ENCODE data around the gene HADHA. TPM values are rescaled to one million over a fixed set of nuclear protein-coding genes. Genes with fewer than 3 reads are reported as not detected.

Gene HADHA
- total RNA-seq, 1 experiment from 2014 or later: 131 TPM

DNA sequence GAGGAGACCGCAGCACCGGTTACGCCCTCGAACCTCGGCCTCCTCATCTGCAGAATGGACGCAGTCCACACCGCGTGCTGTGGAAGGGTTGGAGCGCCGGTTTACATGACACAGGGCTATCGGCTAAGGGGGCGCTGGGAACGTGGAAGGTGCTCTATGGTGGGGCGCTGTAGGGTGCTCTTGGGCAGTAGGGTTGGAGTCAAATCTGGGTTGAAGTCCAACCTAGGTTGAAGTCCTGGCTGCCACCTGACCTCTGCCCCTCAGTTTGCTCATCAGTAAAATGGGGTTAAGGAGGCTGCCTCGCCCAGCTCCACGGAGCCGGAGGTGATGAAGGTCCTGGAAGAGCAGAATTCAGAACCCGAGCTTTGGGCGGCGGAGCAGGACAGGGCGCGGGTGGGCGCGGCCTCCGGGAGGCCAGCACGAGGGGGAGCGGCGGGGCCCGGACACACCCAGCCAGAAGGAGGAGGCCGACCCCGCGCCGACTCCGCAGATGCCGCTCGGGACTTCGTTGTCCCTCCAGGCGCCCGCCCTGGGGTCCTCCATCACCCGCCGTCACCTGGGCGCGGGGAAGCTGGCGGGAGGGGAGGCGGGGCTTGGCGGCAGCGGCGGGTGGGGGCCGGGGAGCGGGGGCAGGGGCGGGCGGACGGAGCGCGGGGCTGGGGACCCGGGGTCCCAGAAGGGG, 72.1 kb downstream of the HADHA start:
- H4K20me1 ChIP-seq (ENCODE audit: low read length): no peaks in the 10 kb centered on the region
- no peak overlapping the region for H3K4me3 ChIP-seq (ENCODE audit: low read length)
- ATAC-seq: no peak
- H3K9me3 ChIP-seq (ENCODE audit: low read length): no peaks in the 10 kb centered on the region
- TF ChIP-seq EZH2phosphoT487 (IDR thresholded peaks at IDR 0.05; ENCODE audit: borderline replicate concordance, low read length) (no peak), EZH2 (IDR thresholded peaks at IDR 0.05; ENCODE audit: low read length, unreplicated experiment) (no peak)
- TF ChIP-seq, protein P1, sequence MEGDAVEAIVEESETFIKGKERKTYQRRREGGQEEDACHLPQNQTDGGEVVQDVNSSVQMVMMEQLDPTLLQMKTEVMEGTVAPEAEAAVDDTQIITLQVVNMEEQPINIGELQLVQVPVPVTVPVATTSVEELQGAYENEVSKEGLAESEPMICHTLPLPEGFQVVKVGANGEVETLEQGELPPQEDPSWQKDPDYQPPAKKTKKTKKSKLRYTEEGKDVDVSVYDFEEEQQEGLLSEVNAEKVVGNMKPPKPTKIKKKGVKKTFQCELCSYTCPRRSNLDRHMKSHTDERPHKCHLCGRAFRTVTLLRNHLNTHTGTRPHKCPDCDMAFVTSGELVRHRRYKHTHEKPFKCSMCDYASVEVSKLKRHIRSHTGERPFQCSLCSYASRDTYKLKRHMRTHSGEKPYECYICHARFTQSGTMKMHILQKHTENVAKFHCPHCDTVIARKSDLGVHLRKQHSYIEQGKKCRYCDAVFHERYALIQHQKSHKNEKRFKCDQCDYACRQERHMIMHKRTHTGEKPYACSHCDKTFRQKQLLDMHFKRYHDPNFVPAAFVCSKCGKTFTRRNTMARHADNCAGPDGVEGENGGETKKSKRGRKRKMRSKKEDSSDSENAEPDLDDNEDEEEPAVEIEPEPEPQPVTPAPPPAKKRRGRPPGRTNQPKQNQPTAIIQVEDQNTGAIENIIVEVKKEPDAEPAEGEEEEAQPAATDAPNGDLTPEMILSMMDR (conservative IDR thresholded peaks at IDR 0.05; ENCODE audit: low read depth, low read length): no peak
- no peaks in the 10 kb centered on the region for H3K27me3 ChIP-seq (ENCODE audit: low read length)
- H3F3A ChIP-seq (ENCODE audit: low read length, unreplicated experiment): no peaks in the 10 kb centered on the region
- H3K27ac ChIP-seq (ENCODE audit: low read length): no peak overlapping the region
- DNase-seq: no peak
- H2AFZ ChIP-seq (ENCODE audit: low read length): no peak overlapping the region
- intact Hi-C loops (cut with micrococcal nuclease): no loop called here
- H3K4me1 ChIP-seq (ENCODE audit: insufficient read depth, low read length): no peaks in the 10 kb centered on the region
- no TSS peak for BruUV-seq (replicated peaks)
- no peaks in the 10 kb centered on the region for H3K36me3 ChIP-seq (ENCODE audit: low read depth, low read length)
- no peak overlapping the region for H3K4me2 ChIP-seq (ENCODE audit: low read length)
- no peak overlapping the region for H3K9ac ChIP-seq (ENCODE audit: low read length)
- ChIA-PET CTCF (no interaction called here), POLR2A (ENCODE audit: unreplicated experiment) (no interaction called here)
- no peaks in the 10 kb centered on the region for H3K9me2 ChIP-seq (replicated peaks; ENCODE audit: low read length)
- H3K79me2 ChIP-seq (ENCODE audit: low read length): no peaks in the 10 kb centered on the region

DNA sequence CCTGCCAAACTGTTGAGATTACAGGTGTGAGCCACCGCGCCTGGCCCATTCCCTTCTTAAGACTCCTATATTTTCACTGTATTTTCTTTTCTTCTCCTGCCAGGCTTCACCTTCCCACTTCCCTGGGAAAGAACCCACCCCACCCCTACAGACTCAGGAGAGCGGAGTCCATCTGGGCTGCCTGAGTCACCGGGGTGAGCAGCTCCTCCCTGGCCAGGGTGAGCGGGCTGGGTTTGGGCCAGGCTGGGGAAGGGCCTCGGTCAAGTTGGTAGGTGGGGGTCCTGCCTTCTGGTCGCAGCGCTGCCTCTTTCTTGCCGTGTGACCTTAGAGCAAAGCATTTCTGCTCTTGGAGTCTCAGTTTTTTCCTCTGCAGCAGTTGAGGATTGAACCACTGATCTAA, 73.6 kb downstream of the HADHA start:
- Histone ChIP-seq H3K9me2 (replicated peaks; ENCODE audit: low read length) (no peaks in the 10 kb centered on the region), H3K36me3 (ENCODE audit: low read depth, low read length) (no peaks in the 10 kb centered on the region), H4K20me1 (ENCODE audit: low read length) (no peaks in the 10 kb centered on the region), H3K4me1 (ENCODE audit: insufficient read depth, low read length) (no peaks in the 10 kb centered on the region), H3F3A (ENCODE audit: low read length, unreplicated experiment) (no peaks in the 10 kb centered on the region), H3K9ac (ENCODE audit: low read length) (no peak overlapping the region), H3K27ac (ENCODE audit: low read length) (no peak overlapping the region), H3K79me2 (ENCODE audit: low read length) (no peaks in the 10 kb centered on the region), H3K4me3 (ENCODE audit: low read length) (no peak overlapping the region), H2AFZ (ENCODE audit: low read length) (no peak overlapping the region), H3K4me2 (ENCODE audit: low read length) (no peak overlapping the region), H3K9me3 (ENCODE audit: low read length) (no peaks in the 10 kb centered on the region), H3K27me3 (ENCODE audit: low read length) (no peaks in the 10 kb centered on the region)
- CTCF ChIA-PET: no interaction called here
- DNase-seq (no peak), ATAC-seq (no peak)
- no TSS peak for BruUV-seq (replicated peaks)
- TF ChIP-seq, protein P1 (conservative IDR thresholded peaks at IDR 0.05; ENCODE audit: low read depth, low read length): no peak
- no peak for TF ChIP-seq EZH2phosphoT487 (IDR thresholded peaks at IDR 0.05; ENCODE audit: borderline replicate concordance, low read length)
- no peak for TF ChIP-seq EZH2 (IDR thresholded peaks at IDR 0.05; ENCODE audit: low read length, unreplicated experiment)
- POLR2A ChIA-PET (ENCODE audit: unreplicated experiment): no interaction called here
- intact Hi-C loops (cut with micrococcal nuclease): no loop called here

DNA sequence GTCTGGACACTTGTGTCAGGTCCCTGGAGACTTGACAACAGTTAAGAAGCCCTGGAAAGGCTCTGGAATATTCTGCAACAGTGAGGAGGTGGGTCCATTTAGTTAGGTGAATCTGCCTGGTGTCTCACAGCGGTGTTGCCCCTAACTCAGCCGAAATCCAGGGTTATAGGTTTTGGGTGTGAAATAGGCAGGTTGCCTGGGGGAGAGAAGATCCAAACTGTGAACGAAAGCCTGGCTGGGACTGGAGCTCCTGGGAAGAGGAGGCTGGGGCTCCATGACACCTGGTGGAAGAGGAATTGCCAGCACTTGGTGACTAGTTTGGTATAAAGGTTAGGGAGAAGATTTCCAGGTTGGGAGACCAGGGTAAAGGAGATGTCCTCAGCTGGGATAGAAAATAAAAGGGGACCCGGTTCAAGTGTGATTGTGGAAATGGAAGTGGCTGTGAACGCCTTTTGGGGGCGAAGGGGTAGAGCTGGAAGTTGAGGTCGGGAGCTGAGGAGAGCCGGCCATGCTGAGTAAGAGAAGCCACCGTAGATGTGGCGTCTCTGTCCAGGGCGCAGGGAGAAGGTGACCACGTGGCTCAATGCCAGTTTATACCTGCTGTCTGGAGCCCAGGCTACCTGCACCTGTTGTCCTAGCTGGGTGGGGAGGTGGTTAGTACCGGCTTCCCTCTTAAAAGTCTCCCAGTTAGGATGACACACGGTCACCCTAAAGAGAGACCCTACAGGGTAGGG, 74.6 kb downstream of the HADHA start:
- H3K4me3 ChIP-seq (ENCODE audit: low read length): no peak overlapping the region
- H4K20me1 ChIP-seq (ENCODE audit: low read length): no peaks in the 10 kb centered on the region
- no peaks in the 10 kb centered on the region for H3K4me1 ChIP-seq (ENCODE audit: insufficient read depth, low read length)
- POLR2A ChIA-PET (ENCODE audit: unreplicated experiment): no interaction called here
- no peak overlapping the region for H3K9ac ChIP-seq (ENCODE audit: low read length)
- no peaks in the 10 kb centered on the region for H3K79me2 ChIP-seq (ENCODE audit: low read length)
- no peak overlapping the region for H3K4me2 ChIP-seq (ENCODE audit: low read length)
- H3K9me3 ChIP-seq (ENCODE audit: low read length): no peaks in the 10 kb centered on the region
- no peaks in the 10 kb centered on the region for H3K36me3 ChIP-seq (ENCODE audit: low read depth, low read length)
- DNase-seq (no peak), ATAC-seq (no peak)
- BruUV-seq (replicated peaks): no TSS peak
- H3K9me2 ChIP-seq (replicated peaks; ENCODE audit: low read length): no peaks in the 10 kb centered on the region
- CTCF ChIA-PET: no interaction called here
- no peaks in the 10 kb centered on the region for H3F3A ChIP-seq (ENCODE audit: low read length, unreplicated experiment)
- no peak overlapping the region for H3K27ac ChIP-seq (ENCODE audit: low read length)
- H2AFZ ChIP-seq (ENCODE audit: low read length): no peak overlapping the region
- no peaks in the 10 kb centered on the region for H3K27me3 ChIP-seq (ENCODE audit: low read length)
- intact Hi-C loops (cut with micrococcal nuclease): no loop called here
- TF ChIP-seq, protein P1 (conservative IDR thresholded peaks at IDR 0.05; ENCODE audit: low read depth, low read length): no peak
- TF ChIP-seq EZH2 (IDR thresholded peaks at IDR 0.05; ENCODE audit: low read length, unreplicated experiment) (no peak), EZH2phosphoT487 (IDR thresholded peaks at IDR 0.05; ENCODE audit: borderline replicate concordance, low read length) (no peak)
